Measurements from ENCODE around the gene POLDIP2. TPM values are rescaled to one million over a fixed set of nuclear protein-coding genes. Genes with fewer than 3 reads are reported as not detected.

The POLDIP2 gene, protein sequence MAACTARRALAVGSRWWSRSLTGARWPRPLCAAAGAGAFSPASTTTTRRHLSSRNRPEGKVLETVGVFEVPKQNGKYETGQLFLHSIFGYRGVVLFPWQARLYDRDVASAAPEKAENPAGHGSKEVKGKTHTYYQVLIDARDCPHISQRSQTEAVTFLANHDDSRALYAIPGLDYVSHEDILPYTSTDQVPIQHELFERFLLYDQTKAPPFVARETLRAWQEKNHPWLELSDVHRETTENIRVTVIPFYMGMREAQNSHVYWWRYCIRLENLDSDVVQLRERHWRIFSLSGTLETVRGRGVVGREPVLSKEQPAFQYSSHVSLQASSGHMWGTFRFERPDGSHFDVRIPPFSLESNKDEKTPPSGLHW
- 49.7 TPM for total RNA-seq

DNA sequence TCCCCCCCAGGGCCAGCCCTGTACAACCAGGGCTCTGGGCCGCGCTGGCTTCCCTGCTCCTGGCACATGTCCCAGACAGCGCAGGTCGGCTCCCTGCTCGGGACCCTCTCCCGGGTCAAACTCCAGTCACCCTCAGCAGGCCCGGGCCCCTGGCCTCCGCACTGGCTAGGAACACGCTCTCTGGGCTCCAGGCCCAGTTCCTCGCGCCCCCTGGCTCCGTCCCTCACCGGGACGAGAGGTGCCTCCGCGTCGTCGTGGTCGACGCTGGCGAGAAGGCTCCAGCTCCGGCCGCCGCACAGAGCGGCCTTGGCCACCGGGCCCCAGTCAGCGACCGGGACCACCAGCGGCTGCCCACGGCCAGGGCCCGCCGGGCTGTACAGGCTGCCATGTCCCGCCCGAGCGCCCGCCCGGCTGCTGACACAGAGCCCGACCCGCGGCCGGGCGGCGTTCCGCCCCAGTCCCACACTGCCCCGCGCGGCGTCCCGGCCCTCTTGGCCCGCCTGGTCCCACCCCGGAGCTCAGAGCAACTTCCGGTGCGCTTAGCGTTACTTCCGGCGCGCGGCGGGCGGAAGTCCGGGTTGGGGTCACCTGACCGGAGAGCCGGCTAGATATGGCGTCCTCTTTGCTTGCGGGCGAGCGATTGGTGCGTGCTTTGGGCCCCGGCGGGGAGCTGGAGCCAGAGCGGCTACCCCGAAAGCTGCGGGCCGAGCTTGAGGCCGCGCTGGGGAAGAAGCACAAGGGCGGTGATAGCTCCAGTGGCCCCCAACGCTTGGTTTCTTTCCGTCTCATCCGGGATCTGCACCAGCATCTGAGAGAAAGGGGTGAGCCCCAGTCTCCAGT is at the start of gene POLDIP2:
Gene POLDIP2, minus strand, starts transcription at position 467 of the 840 bp plus-strand sequence. Its CDS starts 79 bp downstream, at position 388.
- DNase-seq, result peak; percentile 98

DNA sequence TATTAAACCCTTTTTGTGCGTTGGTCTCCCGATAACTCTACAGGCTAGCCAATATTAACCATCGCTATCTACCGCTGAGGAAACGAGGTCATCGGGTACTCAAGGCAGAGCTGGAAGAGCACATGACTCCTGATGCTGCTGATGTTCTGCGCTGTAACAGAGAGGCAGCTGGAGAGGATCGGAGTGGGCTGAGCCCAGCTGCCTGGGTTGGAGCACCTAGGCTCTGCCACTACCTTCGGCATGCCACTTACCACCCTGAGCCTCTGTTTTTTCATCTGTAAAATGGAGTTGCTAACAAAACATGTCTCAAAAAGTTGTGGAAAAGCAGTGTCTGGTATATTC is 49.1 kb upstream of the POLDIP2 start:
- DNase-seq, result no peak

DNA sequence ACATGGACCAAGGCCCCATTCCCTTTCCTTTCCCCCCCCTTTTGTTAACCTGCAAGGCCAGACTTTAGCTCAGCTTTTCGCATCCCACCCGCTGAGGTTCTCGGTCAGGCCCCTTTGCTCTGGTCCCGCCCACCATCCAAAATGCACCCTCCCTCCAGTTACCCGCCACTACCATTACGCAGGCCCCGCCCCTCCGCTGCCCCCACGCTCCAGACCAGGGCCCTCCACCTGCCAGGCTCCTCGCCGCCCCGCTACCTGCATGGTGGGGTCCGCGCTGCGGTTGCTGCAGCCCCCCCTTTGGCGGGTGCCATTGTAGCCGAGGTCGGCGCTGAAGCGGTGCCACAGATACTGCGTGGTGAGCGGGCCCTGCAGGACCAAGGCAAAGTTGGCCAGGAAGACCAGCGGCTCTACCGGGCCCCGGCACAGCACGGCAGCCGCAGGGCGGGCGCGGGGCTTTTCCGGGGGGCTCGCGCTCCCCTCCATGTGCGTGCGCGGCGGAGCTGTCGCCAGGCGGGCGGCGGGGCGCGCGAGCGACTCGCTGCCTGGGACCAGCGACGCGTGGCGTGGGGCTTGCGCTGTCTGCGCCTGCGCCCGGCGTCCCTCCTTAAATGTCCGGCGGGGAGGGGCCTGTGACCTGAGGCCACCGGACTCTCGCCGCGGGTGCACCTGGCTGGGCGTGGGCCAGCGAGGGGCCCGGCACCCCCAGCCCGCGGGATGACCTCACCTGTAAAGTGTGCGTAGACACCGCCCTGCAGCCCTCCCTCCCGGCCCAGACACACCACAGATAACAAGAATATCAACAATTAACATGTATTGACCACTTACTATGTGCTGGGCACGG is 48.5 kb upstream of the POLDIP2 start, which contains the start of gene SLC46A1:
Gene SLC46A1, minus strand, starts transcription at position 581 of the 841 bp plus-strand sequence. Its CDS starts 98 bp downstream, at position 483.
- peak; percentile 69 for DNase-seq

DNA sequence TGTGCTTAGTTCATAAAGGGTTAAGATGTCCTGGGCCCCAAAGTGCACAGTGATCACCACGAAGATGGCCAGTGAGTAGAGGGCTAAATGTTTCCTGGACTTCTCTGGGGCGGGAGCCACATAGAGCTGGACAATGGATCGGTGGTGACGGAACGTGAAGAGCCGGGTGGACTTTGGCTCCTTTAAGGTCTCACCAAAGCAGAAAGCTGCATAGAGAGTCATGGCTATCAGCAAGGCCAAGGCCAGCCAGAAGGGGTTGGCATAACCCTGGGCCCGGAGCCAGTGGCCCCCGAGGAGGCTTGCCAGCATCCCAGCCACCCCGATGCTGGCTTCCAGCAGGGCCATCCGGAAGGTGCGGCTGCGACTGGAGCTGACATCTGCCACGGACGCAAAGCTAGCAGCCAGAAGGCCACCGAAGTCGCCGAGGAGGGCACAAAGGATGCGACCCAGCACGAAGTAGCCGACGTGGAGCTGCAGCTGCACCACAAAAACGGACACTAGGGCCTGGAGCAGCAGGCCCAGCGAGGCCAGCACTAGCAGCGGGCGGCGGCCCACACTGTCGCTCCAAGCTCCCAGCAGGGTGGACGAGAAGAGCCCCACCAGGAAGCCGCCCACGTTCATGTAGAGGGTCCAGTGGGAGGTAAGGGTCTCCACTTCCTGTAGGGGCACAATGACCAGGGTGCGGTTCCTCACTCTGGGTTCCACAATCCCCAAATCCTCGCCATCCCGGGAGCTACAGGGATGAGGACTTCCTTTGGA is 47.7 kb upstream of the POLDIP2 start:
- DNase-seq, result no peak

DNA sequence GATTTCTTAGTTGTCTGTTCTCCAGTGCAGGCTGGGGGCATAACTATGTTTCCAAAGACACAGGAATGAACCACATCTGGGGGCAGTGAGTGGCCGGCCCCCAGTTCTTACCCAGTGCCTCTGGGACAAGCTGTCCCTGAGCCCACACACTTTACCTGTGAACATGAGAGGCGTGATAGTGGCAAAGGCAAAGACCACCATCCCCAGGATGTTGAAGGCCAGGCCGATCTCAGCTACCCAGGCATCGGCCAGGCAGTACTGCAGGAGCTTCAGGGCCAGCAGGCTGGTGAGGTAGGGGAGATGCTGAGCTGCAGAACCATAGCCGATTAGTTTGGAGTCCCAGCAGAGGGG is 47.1 kb upstream of the POLDIP2 start:
- no peak for DNase-seq

DNA sequence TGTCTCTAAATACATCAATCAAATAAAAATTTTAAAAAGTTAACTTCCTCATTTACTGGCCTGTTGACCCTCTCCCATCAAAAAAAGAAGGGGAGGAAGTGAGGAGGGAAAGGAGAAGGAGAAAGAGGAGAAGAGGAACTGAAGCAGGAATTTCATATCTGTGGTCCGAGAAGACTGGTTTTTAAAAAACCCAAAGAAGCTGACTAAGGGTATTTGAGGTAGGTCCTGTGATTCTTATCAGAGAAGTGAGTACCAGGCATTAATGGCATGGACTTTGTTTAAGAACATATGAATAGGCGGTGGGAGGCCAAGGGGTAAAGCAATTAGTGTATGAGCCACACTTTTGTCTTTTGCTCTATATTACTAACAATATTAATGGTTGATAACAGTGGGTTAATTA is 46.7 kb upstream of the POLDIP2 start:
- DNase-seq, result no peak

DNA sequence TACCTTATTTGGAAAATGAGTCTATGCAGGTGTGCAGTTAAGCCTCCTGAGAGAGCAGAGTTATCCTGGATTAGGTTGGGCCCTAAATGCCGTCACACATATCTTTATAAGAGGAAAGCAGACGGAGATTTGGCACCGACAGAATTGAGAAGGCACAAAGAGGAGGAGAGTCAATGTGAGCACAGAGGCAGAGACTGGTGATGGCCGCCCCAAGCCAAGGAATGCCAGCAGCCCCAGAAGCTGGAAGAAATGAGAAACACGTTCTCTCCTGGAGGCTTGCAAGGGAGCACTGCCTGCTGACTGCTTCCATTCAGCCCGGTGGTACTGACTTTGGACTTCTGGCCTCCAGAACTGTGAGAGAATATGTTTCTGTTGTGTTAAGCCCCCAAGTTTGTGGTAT is 45.5 kb upstream of the POLDIP2 start:
- DNase-seq, result no peak

DNA sequence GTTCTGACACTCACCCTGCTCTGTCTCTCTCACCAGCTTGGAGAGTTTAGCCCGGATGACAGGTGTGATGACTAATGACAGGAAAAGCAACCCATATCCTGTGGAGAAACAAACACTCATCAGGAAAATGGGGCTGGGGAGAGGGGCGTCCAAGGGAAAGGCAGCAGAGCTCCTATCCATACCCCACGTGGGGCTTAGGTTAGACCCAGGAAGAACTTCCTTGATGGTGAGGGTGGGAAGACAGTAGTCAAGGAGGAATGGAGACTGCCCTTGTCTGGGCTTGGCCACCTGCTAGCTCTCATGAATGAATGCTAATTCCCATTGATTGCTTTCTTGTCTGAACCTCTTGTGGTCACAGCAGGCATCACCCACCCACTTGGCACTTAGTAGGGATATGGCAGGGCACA is 44.9 kb upstream of the POLDIP2 start:
- DNase-seq, result no peak

DNA sequence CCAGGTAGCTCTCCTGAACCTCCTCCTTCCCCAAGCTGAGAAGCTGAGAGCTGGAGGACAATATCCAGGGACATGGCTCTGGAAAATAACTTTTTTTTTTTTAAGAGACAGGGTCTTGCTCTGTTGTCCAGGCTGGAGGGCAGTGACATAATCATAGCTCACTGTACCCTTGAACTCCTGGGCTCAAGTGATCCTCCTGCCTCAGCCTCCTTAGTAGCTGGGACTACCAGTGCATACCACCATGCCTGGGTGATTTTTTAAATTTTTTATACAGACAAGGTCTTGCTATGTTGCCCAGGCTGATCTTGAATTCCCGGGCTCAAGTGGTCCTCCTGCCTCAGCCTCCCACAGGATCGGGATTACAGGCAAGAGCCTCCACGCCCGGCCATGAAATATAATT is 42.5 kb upstream of the POLDIP2 start:
- no peak for DNase-seq

DNA sequence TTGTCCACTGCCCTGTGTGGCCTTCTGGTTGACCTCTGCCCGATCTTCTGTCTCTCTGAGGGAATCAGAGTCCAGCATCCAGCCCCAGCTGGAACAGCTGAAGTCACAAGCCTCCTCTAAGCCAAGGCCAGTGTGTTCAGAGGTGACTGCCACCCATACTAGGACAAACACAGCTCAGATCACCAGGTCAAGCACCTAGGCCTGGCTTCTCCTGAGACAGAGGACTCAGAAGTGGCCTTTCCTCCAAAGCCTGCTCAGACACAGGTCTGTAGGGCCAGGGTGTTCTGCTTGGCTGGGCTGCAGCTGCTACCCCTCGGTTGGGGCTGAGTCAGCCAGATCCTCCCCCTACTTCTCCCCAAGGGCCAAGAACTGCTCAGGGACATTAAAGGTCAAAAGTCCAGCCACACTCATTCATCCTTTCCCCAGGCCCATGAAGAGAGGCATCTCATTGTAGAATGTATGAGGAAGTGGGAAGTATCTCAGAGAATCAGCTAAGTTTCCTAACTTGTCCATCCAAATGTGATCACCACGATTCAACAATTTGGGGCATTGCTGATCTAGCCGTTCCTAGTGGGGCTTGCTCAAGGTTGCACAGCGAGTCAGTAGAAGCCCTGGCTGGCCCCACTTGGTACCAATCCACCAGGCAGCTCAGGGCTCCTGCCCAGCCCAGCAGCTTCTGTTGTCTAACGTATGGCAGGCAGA is 41.1 kb upstream of the POLDIP2 start:
- DNase-seq, result no peak

DNA sequence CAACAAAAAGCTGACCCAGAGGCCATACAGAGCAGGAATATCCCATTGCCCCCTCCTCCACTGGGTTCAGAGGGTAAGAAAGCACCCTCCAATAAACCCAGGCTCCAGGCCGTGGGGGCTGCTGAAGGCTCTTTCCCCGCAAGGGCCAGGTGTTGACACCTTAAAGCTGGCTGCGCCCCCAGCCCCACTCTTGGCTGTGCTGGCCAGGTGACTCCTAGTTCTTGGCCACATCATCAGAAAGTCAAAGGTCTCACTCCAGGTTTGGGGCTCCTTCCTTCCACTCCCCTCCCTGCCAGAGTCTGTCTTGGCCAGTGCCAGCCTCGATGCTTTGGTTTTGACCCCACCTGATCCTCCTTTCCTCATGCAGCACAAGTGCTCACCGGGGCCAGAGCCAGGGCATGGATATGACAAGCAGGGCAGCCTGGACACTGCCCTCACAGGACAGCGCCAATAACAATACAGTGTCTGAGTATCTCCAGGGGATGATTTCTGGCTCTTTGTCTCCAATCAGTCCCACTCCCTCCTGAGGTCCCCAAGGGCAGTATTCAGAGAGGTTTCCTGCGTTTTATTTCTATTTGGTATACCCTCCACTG is 40.5 kb upstream of the POLDIP2 start:
- DNase-seq, result no peak

DNA sequence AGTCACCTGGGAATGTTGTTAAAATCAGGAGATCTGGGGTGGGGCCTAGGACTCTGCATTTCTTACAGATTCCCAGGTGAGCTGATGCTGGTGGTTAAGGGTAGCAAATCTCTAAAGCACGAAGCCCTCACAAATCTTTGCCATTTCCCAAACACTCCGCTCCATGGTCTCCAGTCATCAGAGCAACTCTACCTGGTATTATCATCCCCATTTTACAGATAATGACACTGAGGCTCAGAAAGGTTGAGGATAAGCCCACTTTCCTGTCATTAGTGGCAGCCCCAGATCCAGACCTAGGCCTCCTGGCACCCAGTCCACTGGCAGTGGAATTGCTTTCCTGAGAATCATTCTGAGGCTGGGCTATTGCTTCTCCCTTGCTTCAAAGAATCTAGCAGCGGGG is 39.9 kb upstream of the POLDIP2 start:
- no peak for DNase-seq

DNA sequence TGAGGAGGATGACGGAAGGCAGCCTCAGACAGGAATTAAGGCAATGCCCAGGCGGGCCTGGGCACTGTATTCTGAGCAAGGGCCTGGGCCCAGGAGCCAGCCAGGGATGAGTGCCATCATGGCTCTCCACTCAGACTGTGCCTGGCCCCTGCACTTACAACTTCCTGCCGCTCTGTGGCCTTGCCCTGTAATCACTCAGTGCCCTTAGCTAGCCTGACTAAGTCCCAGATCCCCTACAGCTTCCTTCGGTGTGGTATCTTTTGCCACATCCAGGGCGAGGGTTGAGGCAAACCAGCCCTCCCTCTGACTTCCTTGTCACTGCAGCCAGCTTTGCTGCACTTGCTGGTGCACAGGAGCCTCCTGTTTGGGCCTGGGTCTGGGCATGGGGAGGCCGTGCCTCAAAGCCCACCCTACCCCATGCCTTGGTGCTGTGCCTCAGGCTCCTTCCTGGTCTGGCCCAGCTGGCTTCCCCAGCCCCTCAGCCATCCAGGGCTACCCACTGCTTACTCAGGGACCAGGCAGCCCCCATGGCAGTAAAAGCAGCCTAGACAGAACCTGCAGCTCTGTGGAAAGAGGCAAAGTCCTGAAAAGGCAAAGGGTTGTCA is 39.4 kb upstream of the POLDIP2 start:
- DNase-seq, result no peak

DNA sequence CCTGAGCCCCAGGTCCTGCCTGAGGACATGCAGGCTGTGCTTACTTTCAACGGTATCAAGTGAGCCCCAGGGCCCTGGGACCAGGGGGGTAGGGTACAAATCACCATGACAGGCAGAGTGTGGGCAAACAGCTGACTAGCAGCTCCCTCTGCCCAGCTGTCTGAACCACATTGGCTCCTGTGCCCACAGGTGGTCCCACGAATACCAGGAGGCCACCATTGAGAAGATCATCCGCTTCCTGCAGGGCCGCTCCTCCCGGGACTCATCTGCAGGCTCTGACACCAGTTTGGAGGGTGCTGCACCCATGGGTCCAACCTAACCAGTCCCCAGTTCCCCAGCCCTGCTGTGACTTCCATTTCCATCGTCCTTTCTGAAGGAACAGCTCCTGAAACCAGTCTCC is 38.6 kb upstream of the POLDIP2 start:
- DNase-seq, result no peak

DNA sequence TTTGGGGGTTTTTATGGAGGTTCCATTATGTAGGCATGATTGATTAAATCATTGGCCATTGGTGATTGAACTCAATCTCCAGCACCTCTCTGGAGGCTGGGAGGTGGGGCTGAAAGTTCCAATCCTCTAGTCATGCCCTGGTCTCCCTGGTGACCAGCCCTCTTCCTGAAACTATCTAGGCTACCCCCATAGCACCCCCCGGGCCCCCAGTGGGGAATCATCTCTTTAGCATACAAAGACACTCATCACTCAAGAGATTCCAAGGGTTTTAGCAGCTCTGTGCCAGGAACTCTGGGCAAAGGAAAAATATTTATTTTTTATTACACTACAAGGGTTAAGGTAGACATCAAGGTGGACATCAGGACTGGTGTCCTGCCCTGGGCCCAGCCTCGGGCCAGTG is 38.1 kb upstream of the POLDIP2 start:
- DNase-seq, result no peak

DNA sequence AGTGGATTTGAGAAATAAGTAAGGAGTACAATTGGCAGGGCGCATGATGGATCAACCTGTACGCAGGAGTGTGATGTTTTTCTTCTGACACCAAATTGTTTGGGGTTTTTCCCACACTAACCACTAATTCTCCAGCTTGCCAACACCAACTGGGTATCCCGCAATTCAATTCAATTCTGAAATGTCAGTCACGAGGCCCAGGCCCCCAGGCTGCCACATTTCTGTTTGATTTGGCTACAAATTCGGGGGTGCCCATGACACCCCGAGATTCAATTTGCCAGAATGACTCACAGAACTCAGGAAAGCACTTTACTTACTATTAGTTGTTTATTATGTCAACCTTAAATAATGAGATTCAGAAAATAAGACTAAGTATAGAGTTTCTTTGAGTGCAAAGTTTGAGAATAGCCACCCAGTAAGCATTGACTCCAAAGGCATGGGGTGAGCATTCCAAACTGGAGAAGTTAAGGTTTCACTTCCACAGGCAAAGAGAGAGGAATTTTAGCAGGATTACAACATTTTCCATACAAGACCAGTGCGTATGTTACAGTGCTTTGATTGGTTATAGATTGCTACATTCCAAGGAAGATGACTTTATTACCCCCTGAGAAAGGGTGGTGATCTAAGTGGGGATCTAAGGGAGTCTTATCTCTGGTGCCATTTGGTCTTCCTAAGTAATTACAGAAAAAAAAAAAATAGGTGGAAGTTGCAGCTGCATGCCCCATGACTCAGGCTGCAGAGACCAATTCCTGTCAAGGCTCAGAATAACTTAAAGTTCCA is 37.2 kb upstream of the POLDIP2 start:
- DNase-seq, result no peak

DNA sequence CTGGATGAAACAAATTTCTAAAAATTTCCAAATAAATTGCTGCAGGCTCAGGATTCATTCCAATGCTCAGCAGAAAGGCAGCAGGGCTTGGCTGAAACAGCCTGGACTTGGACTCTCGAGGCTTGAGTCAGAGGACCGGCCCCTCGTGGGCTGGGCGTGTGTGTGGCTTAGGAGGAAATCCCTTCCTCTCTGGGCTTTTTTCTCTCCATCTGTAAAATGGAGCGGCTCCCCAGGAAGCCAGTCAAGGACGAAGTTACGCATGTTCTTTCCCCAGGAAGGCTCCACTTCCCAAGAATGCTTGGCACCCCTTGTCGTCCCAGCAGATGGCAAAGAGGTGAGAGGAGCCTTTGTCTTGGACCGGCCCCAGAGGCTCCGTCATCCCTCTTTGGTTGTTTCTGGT is 35.2 kb upstream of the POLDIP2 start:
- no peak for DNase-seq

DNA sequence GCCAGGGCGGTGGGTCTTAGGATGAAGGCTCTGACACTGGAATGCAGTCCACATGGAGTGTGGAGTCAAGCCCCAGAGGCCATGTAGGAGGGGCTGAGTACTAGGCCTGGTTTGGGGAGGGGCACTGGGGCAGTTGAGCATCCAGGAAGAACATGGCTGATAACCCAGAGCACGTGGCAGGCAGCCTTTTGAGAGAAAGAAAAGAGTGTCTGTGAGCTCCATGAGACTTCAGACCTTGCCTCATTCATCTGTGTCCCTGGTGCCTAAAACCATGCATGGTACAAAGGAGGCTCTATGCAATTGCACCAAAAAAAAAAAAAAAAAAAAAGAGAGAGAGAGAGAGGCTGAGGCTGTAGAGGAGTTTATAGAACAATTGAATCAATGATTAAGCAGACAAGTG is 34.1 kb upstream of the POLDIP2 start:
- no peak for DNase-seq

DNA sequence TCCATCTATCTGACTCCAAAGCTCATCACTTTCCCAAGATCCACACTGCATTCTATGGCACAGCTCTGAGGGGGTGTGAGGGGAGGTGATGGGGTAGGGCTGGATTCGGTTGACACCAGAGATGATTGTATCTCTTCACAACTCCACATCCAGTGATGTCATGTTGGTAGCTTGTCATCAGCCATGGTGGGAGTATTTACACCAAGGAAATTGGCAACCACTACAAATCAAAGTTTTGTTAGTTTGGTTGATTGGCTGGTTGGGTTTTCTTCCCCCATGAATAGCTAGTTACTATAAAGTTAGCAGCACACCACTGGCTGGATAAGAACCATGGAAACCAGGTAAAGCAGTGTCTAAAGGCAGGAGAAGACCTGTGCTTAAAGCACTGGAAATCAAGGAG is 33.7 kb upstream of the POLDIP2 start:
- DNase-seq, result no peak

DNA sequence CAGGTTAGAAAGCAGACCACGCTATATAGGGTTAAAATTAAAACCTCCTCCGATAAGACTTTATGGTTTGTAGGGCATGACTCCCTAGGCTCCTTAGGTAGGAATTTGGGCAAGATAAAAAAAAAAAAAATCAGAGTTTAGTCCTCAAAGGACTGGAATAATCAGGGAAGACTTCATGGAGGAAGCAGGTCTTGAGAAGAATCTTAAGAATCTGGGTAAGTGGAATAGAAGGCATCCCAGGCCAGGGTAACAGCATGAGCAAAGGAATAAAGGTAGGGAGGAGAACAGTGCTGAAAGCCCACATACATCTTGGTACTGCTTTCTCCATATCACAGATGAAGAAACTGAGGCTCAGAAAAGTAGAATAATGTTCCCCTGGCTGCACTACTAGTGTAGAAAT is 33.2 kb upstream of the POLDIP2 start:
- DNase-seq, result no peak
